Forelimb muscle (tissue), 1 donor: ENCODE data around the gene STXBP2. TPM values are rescaled to one million over a fixed set of nuclear protein-coding genes. Genes with fewer than 3 reads are reported as not detected.

ENCODE experiments used
- DNase-seq: peaks from one replicate; pipeline ENCODE4 v3.0.0-alpha.2; 2013; ENCODE audit warnings: low read depth
- polyA plus RNA-seq: library from polyadenylated mRNA; unstranded; fragments of 120-200 nt; gene quantifications from one replicate; pipeline ENCODE4 v1.2.1, GENCODE V29; 2013; ENCODE audit not compliant: insufficient read length

The STXBP2 gene
- polyA plus RNA-seq, 1 donor: 4.0 TPM

DNA sequence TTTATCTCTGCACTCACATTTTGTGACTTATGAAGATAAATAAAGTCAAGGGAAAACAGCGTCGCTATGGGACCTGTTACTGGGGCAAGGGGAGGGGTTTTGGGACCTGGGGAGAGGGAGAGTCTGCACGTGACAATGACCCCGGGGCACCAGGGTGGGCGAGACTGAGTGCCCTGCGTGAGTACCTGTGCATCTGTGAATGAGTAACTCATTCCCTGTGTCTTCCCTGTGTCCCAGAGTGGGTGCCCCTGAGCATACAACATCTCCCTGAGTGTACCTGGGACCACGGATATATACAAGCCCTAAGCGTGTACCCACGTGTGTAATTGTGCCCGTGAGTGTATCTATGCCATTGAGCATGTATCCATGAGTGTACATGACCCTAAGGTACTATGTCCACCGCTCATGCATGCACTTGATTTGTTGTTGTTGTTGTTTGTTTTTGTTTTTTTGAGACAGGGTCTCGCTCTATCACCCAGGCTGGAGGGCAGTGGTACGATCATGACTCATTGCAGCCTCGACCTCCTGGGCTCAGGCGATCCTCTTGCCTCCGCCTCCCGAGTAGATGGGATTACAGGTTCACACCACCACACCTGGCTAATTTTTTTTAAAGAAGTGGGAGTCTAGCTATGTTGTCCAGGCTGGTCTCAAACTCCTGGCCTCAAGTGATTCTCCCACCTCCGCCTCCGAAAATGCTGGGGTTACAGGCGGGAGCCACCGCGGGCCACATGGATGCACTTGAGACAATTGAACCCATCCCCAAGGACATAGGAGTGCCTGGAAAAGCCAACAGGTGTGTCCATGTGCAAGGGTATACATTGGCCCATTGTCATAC, 43.1 kb downstream of the STXBP2 start:
- DNase-seq: no peak

DNA sequence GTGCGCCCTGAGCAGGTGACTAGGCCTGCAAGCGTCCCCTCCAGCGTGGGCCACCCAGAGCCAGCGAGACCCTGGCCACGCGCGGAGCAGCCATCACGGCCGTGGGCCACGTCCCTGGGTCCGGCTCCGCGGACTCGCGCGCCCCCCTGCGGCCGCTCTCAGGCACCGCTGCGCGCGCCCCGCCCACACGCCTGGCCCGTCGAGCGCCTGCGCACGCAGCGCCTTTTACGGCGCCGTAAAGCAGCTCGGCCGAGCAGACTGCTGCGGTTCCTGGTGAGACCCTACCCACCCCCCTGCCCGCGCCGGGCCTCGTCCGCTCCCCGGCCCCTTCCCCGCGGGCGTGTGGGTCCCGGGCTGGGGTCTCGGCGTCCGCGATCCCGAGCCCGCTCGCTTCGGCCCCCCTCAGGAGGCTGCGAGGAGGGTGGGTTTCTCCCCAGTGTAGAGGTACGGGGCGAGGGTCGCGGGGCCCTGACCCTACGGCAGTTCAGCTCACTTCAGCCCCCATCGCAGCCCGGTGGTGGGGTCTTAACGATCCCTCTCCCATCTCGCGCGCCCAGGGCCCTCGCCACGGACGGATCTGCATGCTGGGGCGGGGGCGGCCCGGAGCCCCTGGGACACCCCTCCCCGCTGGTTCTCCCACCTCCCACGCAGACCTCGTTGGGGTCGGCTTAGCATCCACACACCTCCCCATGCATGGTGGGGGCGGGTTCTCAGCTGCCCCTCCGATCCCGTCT, 43.9 kb downstream of the STXBP2 start, which contains the start of gene TRAPPC5:
Gene TRAPPC5, plus strand, starts transcription at position 228 of the 734 bp plus-strand sequence. CDS start 1,421 bp downstream, outside the sequence.
- DNase-seq: peak; percentile 77

DNA sequence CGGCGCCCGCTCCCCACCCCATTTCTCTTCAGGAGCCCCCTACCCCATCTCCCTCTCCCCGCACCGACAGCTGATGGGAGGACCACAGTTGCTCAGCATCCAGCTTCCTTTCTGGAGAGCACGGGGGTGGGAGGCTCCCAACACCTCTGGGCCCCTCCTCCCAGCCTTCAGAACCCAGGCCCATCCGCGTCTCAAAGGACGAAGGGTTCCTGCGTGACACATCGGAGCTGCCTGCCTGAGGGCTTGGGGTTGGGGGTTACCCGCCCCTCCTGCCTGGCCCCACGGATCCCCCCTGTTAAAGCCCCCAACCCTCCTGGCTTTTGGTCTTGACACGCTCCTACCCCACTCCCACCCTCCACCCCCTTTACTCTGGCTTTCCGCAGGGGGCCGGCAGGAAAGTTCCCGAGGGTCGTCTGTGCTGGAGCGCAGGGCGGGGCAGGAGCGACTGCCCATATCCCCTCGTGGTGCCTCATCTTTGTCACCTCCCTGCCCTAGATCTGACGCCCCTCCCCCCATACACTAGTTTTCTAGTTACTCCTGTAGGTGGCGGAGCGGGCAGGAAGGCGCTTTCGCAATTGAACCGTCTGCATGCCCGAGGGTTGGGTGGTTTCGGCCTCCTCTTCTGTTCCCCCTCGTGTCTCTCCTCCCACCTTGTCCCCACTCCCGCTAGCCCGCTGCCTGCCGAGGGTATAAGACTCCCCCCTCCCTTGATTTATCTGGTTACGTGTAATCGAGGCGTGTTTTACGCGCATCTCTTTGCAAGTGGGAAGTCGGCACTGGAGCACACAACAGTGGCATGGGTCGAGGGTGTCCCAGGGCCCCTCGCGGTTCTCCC, 44.6 kb downstream of the STXBP2 start:
- DNase-seq: peak; percentile 52

DNA sequence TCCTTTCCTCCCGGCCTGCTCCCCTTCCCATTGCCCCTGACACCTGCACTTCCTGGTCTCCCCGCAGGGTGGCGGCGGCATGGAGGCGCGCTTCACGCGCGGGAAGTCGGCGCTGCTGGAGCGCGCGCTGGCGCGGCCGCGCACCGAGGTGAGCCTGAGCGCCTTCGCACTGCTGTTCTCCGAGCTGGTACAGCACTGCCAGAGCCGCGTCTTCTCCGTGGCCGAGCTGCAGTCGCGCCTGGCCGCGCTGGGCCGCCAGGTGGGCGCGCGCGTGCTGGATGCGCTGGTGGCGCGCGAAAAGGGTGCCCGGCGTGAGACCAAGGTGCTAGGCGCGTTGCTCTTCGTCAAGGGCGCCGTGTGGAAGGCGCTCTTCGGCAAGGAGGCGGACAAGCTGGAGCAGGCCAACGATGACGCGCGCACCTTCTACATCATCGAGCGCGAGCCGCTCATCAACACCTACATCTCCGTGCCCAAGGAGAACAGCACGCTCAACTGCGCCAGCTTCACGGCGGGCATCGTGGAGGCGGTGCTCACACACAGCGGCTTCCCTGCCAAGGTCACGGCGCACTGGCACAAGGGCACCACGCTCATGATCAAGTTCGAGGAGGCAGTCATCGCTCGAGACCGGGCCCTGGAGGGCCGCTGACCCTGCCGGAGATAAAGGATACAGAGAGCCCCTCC, 45.4 kb downstream of the STXBP2 start:
- DNase-seq: no peak

DNA sequence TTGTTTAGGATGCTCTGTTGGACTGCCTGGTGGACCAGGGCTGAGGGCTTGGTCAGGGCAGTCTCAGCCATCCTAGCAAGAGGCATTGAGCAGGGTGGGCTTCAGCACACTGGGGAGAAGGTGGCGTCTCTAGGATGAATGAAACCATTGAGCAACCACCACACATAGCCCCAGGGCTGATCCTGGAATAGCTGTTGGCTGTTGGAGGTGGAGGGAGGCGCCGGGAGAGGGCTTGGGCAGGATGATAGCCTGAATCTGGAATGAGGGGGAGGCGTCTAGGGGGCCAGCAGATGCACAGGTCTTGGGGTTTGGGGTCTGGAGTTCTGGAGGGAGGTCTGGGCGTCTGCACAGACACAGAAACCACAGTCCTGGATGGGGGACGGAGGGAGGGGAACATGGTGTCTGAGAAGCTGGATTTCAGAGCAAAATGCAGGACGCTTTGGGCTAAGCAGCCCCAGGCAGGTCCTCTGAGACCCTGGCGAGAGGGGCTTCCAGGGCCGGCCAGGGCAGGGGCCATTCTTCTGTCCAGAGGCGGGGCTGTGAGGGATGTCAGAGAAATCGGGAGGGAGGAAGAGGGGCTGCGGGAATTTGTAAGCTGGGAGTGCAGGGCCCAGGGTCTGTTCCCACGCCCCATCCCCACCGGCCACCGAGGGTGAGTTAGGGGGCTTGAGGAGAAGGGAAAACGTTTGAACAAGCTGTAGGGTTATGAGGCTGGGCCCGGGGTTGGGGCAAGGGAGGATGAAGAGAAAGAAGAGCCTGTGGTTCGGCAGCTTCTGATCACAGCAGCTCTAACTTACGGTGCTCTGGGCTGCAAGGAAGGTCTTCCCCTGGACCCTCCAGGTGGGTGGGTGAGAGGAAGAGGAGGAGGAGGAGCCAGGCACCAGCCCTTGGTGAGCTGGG, 48.9 kb downstream of the STXBP2 start:
- no peak for DNase-seq

DNA sequence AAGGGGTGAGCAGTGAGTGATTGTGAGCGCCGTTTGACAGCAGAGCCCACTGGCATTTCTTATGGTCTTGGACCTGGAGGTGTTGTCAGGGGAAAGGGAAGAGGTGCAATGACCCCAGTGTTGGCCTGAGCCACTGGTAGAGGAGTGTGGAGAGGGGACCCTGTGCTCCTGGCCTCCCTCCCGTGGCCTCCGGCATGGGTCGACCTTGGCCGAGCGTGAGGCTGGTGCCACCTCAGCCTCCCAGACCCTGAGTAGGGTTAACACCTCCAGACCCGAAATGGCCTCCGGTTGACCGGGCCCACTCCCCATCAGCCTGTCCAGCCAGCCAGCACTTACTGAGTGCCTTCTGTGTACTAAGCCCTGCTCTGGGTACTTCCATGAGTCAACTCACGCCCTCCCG, 50.3 kb downstream of the STXBP2 start:
- DNase-seq: no peak

DNA sequence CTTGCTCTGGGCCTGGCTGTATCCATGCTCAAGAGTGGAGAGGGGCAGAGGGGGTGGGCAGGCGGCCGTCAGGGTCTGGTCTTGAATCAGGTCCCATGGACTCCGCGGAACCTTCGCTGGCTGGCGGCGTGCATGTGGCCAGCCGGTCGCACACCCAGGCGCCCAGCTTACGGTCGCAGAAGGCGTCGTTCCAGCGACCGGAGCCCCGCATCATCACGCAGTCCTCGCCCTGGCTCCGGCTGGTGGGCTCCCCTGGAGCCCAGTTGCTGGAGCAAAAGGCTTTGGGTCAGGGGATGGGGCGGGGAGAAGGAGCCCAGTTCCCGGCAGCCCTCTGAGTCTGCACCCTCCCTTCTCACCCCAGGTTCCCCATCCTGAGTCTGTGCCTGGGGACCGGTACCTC, 52.3 kb downstream of the STXBP2 start:
- DNase-seq: no peak

DNA sequence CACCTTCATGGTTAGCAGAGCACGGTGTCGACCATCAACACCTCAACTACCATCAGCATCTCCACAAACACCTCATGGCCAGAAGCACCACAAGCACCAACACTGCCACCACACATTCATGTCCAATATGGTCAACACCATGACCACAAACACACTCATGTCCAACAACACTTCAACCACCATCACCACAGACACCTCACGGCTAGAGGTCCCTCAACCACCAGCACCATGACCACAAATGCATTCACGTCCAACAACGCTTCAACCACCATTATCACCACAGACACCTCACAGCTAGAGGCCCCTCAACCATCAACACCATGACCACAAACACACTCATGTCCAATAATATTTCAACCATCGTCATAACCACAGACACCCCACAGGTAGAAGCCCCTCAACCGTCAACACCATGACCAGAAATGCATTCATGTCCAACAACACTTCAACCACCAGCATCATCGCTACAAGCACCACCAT, 53.9 kb downstream of the STXBP2 start:
- DNase-seq: no peak

DNA sequence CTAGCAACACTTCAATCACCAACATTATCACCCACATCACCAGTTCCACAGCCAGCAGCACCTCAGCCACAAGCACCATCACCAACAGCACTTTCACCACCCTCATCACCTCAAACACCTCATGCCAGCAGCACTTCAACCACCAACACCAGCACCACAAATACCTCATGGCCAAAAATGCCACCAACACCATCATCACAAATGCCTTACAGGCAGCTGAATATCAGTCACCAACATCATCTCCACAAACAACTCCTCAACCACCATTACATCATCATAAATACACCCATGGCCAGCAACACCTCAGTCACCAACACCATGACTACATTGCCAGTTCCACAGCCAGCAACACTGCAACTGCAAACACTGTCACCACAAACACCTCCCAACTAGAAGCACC, 54.6 kb downstream of the STXBP2 start:
- DNase-seq: no peak

DNA sequence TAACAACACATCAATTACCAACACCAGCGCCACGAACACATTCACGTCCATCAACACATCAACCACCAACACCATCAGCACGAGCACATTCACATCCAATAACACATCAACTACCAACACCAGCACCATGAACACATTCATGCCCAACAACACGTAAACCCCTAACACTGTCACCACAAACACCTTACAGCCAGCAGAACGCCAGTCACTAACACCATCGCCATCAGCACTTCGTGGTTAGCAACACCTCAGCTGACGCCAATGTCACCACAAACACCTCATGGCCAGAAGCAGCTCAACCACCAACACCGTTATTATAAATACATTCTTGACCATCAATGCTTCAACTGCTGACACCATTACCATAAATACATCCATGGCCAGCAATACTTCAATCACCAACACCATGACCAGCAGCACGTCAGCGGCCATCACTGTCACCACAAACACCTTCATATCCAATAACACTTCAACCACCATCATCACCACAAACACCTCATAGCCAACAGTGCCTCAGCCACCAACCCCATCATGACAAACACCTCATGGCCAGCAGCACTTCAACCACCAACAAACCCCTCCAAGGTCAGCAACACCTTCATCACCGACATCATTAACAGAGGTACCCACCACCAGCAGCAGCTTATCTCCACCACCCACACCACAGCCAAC, 55.6 kb downstream of the STXBP2 start:
- no peak for DNase-seq

DNA sequence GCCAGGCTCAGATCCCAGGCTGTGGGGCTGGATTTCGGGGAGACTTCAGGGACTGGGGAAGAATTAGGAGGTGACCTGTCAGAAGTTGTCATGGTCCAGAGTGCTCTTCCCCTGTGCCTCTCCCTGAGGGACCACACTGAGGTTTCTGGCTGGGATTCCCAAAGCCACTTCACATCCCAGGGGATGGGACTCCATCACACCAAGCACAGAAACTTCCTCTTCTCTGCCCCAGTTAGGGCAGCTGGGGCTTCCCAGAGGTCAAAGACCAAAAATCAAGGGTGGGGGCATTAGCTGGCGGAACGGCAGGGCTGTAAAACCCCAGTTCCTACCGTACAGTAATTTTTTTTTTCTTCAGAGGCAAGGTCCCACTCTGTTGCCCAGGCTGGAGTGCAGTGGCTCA, 57.6 kb downstream of the STXBP2 start:
- DNase-seq: no peak

Other genes with a start within 250 kb of the STXBP2 start
- 2.3 TPM for gene PEX11G, start 148.1 kb upstream of the STXBP2 start, polyA plus RNA-seq
- 53.0 TPM for gene ZNF358, start 121.0 kb upstream of the STXBP2 start, polyA plus RNA-seq
- 14.2 TPM for gene MCOLN1, start 114.5 kb upstream of the STXBP2 start, polyA plus RNA-seq
- 31.5 TPM for gene PNPLA6, start 101.4 kb upstream of the STXBP2 start, polyA plus RNA-seq
- 0.14 TPM for gene CAMSAP3, start 41.2 kb upstream of the STXBP2 start, polyA plus RNA-seq
- 20.4 TPM for gene XAB2, start 7.6 kb upstream of the STXBP2 start, polyA plus RNA-seq
- 61.0 TPM for gene PET100, start 7.3 kb upstream of the STXBP2 start, polyA plus RNA-seq
- not detected for gene PCP2, start 3.4 kb upstream of the STXBP2 start, polyA plus RNA-seq
- 3.0 TPM for gene RETN, start 31.9 kb downstream of the STXBP2 start, polyA plus RNA-seq
- gene MCEMP1, start 40.0 kb downstream of the STXBP2 start, polyA plus RNA-seq: 0.14 TPM
- 36.6 TPM for gene TRAPPC5, start 43.7 kb downstream of the STXBP2 start, polyA plus RNA-seq
- gene FCER2, start 65.0 kb downstream of the STXBP2 start, polyA plus RNA-seq: 0.78 TPM
- gene CLEC4G, start 95.0 kb downstream of the STXBP2 start, polyA plus RNA-seq: 0.10 TPM
- gene CD209, start 110.4 kb downstream of the STXBP2 start, polyA plus RNA-seq: 2.3 TPM
- gene CLEC4M, start 126.1 kb downstream of the STXBP2 start, polyA plus RNA-seq: 0.14 TPM
- gene EVI5L, start 193.1 kb downstream of the STXBP2 start, polyA plus RNA-seq: 13.4 TPM
- gene PRR36, start 237.3 kb downstream of the STXBP2 start, polyA plus RNA-seq: 0.27 TPM